Stimulated activated naive CD4-positive, alpha-beta T cell treated with Interleukin-2 at 50 U/mL for 16 hours (primary cell): ENCODE results near the gene ADAMTSL5.
A peak's percentile ranks its signal among the peaks of the same experiment; 100 is the strongest.
"Not testable (repeated sequence)": the region's sequence is repeated elsewhere in the genome, so short reads cannot be mapped to it uniquely, and the experiment has no call there.

Experiments used
- DNase-seq: peaks from one replicate; lab custom pipeline; 2025; lab: John Stamatoyannopoulos, UW

Gene ADAMTSL5, protein sequence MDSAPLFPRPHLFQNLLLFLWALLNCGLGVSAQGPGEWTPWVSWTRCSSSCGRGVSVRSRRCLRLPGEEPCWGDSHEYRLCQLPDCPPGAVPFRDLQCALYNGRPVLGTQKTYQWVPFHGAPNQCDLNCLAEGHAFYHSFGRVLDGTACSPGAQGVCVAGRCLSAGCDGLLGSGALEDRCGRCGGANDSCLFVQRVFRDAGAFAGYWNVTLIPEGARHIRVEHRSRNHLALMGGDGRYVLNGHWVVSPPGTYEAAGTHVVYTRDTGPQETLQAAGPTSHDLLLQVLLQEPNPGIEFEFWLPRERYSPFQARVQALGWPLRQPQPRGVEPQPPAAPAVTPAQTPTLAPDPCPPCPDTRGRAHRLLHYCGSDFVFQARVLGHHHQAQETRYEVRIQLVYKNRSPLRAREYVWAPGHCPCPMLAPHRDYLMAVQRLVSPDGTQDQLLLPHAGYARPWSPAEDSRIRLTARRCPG

DNA sequence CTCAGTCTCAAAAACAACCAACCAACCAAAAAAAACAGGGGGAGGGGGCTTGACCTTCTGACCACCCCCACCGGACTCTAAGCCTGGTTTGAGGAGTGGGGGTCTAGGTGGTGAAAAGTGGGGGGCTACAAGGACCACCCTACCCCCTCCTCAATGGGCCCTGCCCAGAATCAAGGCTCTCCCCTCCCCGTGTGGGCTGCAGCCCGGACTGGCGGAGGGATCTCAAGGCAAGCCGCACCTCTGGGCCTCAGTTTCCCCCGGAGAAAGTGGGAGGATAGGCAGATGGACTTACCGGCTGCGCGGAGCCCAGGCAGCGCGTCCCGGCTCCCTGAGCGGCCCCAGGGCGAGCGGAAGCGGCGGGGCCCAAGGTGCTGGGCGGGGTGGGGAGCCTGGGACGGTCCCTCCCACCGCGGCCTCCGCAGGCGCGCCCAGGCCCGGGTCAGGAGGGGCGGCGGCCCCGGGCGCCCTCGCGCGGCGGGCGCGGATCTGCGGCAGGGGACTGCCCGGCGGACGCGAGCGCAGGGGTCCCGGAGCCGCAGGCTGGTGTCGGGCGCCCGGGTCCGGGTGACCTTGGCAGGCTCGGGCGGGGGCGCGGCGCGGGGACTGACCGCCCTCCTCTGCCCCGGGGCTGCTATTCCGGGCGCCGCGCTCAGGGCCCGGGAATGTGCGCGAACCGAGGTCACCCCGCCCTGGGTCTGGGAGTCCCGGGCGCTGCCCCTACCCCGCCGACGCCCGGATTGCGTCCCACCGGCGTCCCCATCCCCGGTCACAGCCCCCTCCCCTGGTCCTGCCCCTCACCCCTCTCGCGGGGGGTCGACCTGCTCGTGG is at the start of gene ADAMTSL5:
TSS of gene ADAMTSL5 (minus strand) at position 349 of the 828 bp plus-strand sequence. CDS start 2,076 bp downstream, outside the sequence.
- peak; percentile 55 for DNase-seq

GRCh38 chr19:1561236-1561842 is 48.5 kb upstream of the ADAMTSL5 start:
- no peak for DNase-seq

GRCh38 chr19:1560286-1560882 is 47.6 kb upstream of the ADAMTSL5 start:
- DNase-seq: no peak

DNA sequence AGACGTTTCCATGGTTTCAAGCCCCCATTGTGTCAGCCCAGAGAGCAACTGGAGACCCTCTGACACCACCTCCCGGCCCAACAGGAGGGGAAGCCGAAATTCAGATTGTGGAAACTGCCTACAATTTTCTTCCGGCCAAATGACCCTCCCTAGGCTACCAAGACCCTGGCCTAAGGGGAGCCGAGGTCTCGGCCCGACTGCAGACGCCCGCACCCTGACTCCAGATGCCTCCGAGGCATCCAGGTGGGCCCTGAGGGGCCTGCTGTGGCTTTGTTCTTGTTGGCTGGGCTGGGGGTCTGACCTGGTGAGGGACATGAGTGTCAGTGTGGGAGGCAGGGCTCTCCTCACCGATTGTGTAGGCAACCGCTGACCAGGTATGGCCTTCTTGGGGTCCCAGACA is 45.7 kb upstream of the ADAMTSL5 start:
- no peak for DNase-seq

- no peak for DNase-seq
These were observed 43.7 kb upstream of the ADAMTSL5 start for GRCh38 chr19:1556390-1557070.

DNA sequence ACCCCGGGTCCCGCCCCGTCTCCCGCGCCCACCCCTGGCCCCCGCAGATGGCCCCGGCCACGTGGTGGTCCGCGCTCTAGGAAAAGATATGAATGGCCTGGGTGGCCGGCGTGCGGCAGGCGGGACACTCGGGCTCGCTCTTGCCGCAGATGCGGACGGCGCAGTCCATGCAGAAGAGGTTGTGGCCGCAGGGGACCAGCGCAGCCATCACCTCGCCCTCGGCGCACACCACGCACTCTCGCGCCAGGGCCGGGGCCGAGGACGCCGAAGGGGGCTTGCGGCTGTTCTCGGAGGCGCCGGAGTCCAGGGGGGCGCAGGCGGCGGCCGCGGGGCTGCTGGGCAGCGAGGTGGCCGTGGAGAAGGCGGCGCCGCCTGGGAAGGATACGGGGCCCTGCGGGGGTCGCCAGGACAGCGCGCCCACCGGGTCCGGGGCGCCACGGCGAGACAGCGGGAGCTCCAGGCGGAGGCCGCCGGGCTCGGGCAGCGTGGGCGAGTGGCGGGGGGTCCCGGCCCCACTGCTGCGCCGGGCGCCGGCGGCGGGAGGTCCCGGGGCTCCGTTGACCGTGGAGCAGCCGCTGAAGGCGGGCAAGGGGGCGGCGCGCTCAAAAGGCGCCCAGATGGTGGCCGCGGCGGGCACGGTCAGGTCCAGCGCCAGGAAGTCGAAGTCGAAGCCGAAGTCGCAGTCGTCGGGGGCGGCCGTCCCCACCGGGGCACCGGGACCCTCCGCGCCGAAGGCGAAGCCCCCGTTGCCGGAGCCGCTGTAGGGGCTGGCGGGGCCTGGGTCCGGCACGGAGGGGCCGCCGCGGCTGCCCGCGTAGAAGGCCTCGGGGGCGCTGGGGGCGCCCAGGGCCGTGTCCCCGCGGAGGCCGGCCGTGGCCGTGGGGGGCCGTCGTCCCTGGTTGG is 42.9 kb upstream of the ADAMTSL5 start:
- no peak for DNase-seq

DNA sequence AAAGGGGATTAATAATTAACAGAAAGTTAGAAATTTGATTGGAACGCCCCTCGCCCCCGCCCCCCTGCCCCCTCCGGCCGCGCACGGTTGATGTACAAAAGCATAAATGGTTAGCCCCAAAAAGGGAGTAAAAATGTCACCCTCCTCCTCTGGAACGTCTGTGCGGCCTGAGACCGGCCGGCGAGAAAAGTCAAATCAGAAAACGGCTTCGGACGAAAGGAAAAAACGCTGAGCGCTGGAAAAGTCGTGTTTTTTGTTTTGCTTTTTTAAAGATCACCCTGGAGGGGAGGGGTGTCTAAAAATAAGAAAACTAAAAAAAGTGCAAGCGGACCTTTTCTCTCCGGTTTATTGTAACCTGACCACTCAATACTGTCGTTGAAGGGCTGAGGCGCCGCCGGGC is 42.1 kb upstream of the ADAMTSL5 start:
- DNase-seq: no peak

GRCh38 chr19:1553415-1553814 is 40.6 kb upstream of the ADAMTSL5 start:
- DNase-seq: no peak

GRCh38 chr19:1551068-1552040 is 38.5 kb upstream of the ADAMTSL5 start:
- no peak for DNase-seq

DNA sequence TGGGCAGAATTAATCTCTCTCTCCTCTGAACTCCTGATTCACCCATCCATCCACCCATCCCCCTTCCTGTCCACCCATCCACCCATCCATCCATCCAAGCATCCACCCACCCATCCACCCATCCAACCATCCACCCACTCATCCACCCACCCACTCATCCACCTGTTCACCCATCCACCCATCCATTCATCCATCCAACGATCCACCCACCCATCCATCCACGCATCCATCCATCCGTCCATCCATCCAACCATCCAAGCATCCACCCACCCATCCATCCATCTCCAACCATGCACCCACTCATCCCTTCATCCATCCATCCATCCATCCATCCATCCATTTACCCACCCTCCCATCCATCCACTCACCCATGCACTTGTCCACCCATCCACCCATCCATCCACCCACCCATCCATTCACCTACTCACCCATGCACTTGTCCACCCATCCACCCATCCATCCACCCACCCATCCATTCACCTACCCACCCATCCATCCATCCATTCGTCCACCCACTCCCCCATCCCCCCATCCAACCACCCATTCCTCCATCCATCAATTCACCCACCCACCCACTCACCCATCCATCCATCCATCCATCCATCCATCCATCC is 36.6 kb upstream of the ADAMTSL5 start:
- DNase-seq: no peak

DNA sequence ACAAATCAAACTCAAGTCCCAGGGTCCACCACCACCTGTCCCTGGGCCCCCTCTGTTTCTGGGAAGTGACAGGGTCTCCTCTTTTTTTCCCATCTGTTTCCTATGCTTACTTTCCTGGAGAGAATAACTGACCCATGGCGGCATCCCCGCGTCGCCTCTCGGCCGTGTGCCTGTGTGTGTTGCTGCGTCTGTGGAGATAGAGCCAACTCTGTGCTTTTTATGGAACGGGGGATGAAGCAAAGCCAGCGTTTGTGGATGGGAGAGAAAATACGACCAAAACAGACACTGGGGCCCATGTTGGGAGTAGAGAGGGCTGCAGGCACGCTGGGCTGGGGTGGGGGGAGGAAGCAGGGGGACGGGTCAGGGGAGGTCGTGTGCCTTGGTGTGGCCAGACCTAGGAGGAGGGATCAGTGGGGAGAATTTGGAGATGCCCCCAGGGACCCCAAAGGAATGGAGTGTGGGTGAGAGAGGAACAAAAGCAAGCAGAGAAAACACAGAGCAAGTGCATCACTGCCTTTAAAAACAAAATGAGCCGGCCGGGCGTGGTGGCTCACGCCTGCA is 27.6 kb upstream of the ADAMTSL5 start:
- no peak for DNase-seq

- not testable (repeated sequence) for DNase-seq
These were observed 26.9 kb upstream of the ADAMTSL5 start for GRCh38 chr19:1539749-1540148.

GRCh38 chr19:1538978-1539377 is 26.2 kb upstream of the ADAMTSL5 start:
- no peak for DNase-seq

- DNase-seq: not testable (repeated sequence)
These were observed 22.9 kb upstream of the ADAMTSL5 start for GRCh38 chr19:1535699-1536098.

GRCh38 chr19:1534972-1535371 is 22.2 kb upstream of the ADAMTSL5 start:
- no peak for DNase-seq

DNA sequence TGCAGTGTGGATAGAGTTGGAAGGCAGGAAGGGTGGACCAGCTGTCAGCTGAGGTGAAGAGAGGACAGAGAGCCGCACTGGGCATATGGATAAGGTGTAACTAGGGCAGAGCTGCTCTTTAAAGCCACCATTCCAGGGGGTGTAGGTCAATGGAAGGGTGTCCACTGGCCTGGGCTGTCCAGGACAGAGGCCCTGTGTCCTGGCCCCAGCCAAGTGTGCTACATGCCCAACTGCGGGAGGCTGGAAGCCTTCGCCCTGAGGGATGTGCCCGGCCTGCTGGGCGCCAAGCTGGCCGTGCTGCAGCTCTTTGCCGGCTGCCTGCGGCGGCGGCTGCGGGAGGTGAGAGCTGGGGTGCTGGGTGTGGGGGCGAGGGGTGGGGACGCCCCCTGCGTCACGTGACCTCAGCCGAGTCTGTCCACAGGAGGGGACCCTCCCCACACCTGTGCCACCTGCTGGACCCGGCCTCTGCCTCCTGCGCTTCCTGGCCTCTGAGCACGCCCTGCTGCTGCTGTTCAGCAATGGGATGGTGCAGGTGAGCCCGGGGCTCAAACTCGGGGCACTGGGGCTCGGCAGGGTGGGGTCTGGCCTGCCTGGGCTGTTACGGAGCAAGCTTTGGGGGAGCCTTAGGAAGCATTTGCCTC is 20.8 kb upstream of the ADAMTSL5 start:
- DNase-seq: no peak

DNA sequence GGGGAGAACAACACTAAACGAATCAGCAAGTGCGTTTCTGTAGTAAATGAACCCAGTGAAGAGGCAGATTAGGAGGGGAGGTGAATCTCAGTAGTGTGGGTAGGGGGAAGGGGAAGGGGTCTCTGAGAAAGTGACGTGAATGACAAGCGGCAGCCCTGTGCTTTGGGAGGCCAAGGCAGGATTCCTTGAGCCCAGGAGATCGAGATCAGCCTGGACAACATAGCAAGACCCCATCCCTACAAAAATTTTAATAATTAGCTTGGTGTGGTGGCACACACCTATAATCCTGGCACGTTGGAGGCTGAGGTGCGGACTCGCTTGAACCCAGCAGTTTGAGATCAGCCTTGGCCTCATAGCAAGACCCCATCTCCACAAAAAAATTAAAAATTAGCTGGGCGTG is 19.2 kb upstream of the ADAMTSL5 start:
- no peak for DNase-seq

GRCh38 chr19:1531587-1531986 is 18.8 kb upstream of the ADAMTSL5 start:
- no peak for DNase-seq
